CD4-positive, alpha-beta T cell treated with Interleukin-21 for 1 hour (primary cell): ENCODE measurements around the gene ADO.

Experiments
- DNase-seq: peaks from one replicate; pipeline ENCODE4 v3.0.0-alpha.2; 2020

ADO gene

DNA sequence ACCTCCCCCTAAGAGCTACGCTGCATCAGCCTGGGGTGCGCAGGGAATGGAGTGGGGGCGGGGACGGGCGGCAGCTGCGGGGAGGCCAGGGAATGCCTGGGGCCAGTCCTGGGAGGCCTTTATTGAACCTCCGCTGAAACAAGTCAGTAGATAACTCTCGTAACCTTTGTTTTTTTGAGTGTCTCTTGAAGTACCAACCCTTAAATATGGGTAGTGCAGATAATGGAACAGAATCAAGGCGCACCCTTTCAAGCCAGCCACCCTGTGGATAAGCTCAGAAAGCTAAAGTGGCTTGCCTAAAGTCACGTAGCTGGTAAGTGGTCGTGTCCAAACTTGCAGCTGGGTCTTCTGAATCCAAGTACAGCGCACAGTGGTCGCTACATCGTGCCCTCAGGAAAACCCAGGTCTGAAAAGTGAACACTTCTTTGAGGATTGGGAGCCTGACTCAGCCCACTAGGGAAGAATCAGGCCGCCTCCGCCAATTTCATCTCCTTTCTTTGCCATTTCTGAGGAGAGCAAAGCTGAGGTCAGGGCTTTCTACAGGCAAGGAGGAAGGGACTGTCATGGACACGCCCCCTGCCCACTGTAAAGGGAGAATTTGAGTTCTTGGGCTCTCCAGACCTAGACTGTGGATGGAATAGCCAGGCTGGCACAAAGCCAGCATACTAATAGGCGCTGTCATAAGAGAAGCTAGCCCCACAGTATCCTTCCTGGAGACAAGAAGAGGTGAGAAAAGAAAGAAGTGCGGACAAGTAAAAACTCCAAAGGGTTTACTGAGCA is 14.8 kb downstream of the ADO start:
- DNase-seq: no peak

DNA sequence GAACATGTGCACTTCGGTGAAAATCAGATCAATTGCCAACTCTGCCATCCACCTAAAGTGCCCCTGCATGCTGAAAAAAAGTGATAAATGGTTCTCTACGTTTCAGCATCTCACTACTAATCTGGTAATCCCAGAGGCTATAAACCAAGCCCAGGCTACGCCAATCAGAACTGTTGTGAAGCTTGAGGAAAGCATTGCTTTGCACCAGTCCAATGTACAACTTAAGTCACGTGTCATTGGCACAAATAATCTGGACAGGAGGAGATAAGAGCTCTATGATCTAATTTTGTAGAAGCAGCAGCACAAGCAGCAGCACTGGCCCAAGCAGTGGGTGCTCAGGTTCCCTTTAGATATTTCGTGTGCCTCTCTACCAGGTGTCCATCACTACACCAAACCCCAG is 16.1 kb downstream of the ADO start:
- DNase-seq: no peak

DNA sequence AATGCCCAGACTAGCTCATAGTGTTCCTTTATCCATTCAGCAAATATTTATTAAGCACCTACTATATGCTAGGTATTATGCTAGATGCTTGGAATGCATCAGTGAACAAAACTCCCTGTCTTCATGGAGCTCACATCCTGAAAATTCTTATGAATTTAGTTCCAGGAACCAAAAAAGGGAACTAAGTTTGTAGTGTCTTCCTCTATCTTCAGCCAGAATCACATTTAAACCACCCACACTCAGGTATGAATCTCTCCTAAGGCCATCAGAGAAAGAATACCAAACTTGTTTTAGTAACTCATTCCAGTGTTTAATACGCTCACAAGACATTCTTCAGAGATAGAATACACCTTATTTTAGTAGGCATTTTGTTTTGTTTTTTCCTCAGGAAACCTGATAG is 21.8 kb downstream of the ADO start:
- DNase-seq: no peak

DNA sequence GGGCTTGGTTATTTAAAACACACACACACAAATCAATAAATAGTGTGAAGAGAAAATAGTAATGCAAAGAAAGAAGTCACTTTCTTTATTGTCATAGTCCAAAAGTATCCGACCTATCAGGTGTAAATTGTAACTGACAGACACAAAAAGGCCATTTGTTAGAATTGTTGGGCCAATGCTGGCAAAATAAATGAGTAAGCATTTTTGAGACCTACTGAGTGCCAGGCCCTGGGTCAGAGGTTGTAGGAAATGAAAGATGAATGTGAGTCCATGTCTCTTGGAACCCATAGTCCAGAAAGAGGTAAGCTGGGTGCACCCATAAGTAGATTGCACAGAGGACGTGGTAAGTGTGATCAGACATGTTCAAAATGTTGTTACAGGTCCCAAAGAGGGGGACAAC is 25.1 kb downstream of the ADO start:
- no peak for DNase-seq

DNA sequence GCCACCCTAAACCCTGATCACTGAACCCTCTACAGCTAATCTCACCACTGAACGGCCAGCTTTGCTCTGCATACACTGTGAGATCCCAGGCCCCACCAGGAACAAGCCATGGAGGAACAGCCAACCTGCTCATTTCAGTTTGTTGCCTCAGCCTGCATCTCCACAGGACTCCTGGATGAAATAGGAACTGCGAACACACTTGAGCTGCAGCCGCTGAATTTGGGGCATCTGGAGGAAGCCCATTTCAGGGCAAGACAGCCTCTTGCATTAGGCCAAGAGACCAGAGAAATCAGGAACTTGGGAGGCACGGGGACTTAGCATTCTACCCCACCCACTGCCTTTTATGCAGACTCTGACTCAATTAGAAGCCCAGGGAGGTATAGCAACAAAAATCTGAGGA is 26.2 kb downstream of the ADO start:
- no peak for DNase-seq

DNA sequence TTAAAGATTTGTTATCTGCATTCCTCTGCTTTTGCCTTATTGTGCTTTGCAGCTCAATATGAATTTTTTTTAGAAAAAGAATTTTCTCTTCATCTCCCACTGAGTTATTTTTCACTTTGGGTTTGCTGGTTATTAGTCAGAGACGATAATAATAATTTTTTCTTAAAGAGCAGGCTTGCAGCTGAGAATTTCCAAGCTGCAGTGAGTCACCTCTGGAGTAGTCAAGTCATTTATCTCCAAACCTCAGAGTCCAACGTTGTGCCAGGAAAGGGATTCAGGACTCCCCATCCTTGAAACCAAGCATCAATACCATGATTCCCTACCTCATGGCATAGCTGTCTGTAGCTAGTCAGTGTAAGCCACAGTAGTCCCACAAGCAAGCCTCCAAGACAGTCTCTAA is 26.8 kb downstream of the ADO start:
- no peak for DNase-seq

DNA sequence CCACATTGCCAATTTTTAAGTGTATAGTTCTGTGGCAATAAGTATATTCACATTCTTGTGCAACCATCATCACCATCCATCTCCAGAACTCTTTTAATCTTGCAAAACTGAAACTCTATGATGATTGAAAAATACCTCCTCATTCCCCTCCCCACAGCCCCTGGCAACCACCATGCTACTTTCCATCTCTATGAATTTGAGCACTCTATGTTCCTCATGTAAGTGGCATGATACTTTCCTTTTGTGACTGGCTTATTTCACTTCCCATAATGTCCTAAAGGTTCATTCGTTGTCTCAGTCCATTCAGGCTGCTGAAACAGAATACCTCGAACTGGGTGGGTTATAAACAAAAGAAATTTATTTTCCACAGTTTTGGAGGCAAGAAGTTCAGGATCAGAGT is 35.1 kb downstream of the ADO start:
- DNase-seq: no peak

DNA sequence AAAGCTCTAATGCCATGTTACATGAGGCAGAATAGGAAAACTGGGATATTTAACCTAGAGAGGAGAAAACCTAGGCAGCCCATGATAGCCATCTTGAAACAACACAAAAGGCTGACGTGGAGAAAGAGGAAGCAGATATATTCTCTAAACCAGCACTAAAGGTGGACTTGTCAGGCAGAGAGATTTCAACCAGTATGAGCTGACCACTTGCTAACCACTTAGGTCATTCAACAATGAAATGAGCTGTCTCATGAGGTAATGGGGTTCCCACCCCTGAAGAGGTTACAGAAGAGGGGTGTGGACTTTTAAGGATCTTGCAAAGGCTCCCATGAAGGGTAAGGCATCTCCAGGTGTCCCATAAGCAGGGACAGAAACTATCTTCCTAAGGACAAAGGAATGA is 38.5 kb downstream of the ADO start:
- no peak for DNase-seq

DNA sequence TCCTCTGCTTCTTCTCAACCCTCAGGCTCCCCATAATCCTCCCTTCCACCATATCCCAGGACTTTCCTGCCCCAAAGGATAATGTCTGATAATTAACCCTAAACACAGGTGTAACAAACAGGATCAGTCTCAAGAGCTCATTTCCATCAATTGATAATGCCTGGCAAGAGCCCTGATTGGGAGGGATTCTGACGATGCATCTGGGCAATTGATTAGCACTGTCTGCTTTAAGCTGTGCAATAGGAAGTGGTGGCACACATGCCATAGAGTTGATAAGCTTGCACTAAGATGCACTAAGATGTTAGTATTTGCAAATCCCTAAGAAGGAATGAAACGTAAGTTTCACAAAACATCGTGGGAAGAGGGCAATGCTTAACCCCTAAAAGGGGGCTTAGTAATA is 39.1 kb downstream of the ADO start:
- no peak for DNase-seq

DNA sequence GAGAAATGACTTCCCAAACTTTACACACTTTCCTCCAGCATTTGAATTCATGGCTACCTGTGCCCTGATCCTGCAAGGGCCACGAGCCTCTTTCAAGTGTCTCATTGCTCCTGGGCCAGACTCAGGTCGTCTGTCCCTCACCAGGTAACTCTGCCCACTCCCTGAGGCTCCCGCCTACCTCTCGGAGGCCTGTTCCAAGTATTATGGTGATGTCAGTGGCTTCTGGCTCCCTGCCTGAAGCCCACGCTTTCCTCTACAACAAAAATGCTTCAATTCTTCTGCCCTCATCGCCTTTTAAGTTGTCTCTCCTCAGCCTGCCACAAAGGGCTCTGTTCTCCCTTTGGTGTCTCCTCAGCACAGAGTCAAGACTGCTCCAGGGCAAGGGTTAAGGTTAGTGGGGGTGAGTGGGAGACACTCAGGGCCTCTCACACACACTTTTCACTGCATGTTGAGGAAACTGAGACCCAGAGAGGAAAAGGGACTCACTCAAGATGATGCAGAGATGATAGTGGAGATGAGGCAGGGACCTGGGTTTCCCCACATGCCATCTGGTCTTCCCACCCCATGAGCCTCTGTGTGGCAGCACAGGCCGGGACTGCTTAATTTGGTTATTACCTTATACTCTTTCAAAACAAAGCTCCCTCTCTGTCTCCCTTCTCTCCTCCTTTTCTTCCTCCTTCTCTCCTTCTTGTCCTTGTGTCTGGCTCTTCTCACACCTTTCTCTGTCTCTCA is 39.9 kb downstream of the ADO start:
- DNase-seq: no peak

DNA sequence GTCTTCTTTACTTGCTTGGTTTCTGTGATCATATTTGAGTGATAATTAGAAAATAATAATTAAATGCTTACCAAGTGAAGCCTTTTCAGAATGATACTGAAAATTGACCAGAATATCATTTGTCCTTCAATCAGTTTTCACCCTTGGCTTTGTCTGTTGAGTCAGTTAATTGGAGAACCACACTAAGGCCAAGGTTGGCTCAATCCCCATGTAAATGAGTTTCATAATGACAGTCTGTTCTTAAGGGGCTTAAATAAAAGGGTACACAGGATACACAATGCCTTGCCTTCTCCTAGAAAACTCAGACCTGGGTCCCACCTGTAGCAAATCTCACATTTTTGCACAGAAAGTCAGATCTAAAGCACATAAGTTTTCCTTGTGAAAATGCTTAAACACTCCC is 42.9 kb downstream of the ADO start:
- DNase-seq: no peak

DNA sequence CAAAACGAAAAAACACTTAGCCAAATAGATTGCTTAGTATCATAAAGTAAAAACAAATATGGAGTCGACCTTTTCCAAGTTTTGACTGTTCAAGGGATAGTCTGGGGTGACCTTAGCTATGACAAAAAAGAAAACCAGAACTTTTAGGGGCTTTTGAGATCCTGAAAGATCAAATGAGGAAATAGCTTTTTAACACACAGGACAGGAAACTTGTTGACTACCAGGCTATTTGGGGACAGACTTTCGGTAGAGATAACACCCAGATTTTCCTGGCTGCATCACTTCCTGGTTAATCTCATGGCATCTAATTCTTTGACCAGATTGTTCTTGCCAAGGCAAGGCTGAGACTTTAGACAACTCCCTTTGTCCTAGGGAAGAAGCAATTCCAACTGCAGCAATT is 46.1 kb downstream of the ADO start:
- no peak for DNase-seq

DNA sequence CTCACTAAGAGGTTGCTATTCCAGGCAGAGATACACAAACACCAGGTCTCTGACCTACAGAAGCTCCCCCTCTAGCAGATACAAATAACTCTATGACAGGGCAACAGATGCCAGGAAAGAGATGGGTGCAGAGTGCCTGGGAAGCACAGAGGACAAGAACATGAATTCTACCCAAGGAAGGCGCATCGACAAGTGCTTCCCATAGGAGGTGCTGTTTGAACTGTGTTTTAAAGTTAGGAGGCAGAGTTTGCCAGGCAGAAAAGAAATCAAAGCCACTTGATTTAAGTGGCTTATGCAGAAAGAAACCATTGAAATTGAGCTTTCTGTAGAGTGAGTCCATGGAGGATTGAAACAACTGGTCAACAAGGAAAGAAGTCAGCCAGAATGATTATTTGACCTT is 46.9 kb downstream of the ADO start:
- DNase-seq: no peak

DNA sequence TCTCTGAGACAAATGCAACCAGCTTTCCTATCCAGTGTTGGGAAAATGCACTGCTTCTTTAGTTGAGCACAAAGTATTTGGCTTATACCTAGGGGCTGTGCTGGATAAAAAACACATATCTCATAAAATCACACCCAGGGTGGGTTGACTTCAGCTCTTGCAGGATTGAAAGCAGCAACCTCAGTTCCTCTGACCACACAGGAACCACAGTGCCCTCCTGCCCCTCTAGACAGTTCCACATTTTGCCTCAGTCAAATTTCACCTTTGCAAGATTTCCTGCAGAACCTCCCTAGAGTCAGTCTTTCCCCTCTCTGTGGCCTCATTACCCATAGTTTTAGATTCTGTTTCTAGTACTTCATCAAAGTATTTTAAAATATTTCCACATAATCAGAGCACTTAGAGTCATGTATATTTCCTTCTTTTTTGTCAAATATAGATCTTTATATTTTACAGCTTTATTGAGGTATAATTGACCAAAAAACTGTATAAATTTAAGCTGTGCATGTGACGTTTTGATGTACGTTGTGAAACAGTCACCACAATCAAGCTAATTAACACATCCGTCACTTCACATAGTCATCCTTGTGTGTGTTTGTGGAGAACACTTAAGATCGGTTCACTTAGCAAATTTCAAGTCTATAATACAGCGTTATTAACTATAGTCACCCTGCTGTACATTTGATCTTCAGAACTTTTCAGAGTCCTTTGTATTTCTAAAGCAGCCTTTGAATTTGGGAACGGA is 48.6 kb downstream of the ADO start:
- DNase-seq: peak; percentile 13

DNA sequence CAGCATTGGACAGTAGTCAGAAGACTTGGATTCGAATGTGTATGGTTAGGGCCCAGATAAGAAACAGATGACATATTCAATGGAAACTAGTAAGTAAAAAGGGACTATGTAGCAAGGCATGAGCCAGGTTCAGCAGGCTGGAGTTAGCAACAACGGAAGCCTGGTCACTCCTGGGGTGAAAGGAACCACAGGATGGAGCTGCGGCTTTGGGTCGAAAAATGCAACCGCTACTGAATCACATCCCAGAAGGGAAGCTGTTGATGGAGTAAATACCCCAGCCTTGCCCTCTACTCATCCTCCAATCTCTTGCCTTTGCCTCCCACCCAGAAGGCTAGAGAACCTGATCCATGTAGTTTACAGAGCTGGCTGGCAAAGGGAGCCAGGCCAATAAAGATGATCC is 49.2 kb downstream of the ADO start:
- DNase-seq: peak; percentile 14

DNA sequence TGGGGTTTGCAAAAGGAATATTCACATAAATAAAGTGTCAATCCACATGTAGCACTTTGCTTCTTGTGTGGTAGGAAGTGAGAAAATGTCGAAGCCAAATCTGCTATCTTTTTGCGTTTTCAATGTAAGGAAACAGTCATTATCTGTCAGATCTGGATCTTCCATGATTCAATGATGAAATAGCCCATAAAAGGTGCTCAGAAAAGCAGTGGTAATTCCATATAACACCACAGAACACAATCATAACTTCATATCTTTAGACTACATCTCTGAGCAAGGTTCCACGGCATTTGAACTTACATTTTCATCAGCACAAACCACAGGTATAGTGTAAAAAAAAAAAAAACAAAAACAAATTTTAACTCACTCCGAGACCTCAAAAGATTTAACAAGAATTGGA is 51.5 kb downstream of the ADO start:
- DNase-seq: peak; percentile 22
